ENCODE measurements around the gene BAG5. TPM values are rescaled to one million over a fixed set of nuclear protein-coding genes. Genes with fewer than 3 reads are reported as not detected.

Gene BAG5
- total RNA-seq, 4 donors from 2014 or later: 13.8 to 43.6 (median 33.1) TPM

DNA sequence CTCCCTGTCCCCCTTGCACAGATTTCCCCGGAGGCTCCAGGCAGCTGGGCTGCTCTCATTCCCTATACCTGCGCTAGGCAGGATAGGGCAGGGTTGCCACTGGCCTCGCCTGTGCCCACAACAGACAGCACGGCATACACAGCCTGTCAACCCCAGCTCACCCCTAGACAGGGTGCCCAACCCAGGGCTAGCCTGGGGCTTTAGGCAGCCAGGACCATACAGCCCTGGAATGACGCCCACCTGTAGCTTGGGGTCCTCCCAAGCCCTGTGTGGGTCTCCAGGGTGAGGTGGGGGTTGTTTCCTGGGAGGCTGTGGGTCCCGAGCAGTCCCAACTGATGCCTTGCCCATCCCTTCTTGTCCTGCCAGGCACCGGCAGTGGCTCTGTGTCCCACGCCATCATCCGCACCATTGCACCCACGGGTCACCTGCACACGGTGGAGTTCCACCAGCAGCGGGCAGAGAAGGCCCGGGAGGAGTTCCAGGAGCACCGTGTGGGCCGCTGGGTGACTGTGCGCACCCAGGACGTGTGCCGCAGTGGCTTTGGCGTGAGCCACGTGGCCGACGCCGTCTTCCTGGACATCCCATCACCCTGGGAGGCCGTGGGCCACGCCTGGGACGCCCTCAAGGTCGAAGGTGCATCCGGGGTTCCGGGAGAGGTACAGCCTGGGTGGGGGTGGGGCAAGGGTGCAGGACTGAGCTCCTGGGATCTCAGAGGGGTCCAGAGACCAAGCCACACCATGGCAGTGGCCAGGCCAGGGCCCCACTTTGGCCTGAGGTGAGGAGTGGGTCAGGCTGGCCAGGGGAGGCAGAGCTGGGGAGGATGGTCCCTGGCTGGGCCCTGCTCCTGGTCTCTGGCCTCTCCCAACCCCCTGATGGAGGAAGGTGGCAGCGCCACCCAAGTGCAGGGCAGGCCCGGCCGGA is 30.0 kb downstream of the BAG5 start:
- intact Hi-C loops (cut with DNase I; ENCODE audit: low total_unique reads): no loop called here
- peak in 1 of 2 donors; percentile 22 for DNase-seq
- Histone ChIP-seq H3K36me3 (no peaks in the 10 kb centered on the region), H3K9me3 (no peaks in the 10 kb centered on the region), H3K4me3 (no peak overlapping the region), H3K27ac (peak overlapping the region; percentile 89 to 90), H3K4me1 (peaks cover 0 to 41% of the 10 kb centered on the region in 2 donors), H3K27me3 (no peaks in the 10 kb centered on the region)
- TF ChIP-seq, protein P1, sequence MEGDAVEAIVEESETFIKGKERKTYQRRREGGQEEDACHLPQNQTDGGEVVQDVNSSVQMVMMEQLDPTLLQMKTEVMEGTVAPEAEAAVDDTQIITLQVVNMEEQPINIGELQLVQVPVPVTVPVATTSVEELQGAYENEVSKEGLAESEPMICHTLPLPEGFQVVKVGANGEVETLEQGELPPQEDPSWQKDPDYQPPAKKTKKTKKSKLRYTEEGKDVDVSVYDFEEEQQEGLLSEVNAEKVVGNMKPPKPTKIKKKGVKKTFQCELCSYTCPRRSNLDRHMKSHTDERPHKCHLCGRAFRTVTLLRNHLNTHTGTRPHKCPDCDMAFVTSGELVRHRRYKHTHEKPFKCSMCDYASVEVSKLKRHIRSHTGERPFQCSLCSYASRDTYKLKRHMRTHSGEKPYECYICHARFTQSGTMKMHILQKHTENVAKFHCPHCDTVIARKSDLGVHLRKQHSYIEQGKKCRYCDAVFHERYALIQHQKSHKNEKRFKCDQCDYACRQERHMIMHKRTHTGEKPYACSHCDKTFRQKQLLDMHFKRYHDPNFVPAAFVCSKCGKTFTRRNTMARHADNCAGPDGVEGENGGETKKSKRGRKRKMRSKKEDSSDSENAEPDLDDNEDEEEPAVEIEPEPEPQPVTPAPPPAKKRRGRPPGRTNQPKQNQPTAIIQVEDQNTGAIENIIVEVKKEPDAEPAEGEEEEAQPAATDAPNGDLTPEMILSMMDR (IDR thresholded peaks at IDR 0.05): no peak
- no peak for TF ChIP-seq POLR2A (IDR thresholded peaks at IDR 0.05)

GRCh38 chr14:103531421-103532215 is 30.8 kb downstream of the BAG5 start:
- H3K27ac ChIP-seq: peak overlapping the region in 1 of 2 donors; percentile 89
- TF ChIP-seq, protein P1 (IDR thresholded peaks at IDR 0.05): no peak
- no peak for TF ChIP-seq POLR2A (IDR thresholded peaks at IDR 0.05)
- H3K36me3 ChIP-seq: no peaks in the 10 kb centered on the region
- intact Hi-C loops (cut with DNase I; ENCODE audit: low total_unique reads): no loop called here
- no peak overlapping the region for H3K4me3 ChIP-seq
- no peak for DNase-seq
- H3K9me3 ChIP-seq: no peaks in the 10 kb centered on the region
- H3K27me3 ChIP-seq: no peaks in the 10 kb centered on the region
- H3K4me1 ChIP-seq: peaks cover 0 to 41% of the 10 kb centered on the region in 2 donors

GRCh38 chr14:103530831-103531230 is 31.6 kb downstream of the BAG5 start:
- intact Hi-C loops (cut with DNase I; ENCODE audit: low total_unique reads): no loop called here
- Histone ChIP-seq H3K9me3 (no peaks in the 10 kb centered on the region), H3K4me3 (no peak overlapping the region), H3K27ac (no peak overlapping the region), H3K36me3 (no peaks in the 10 kb centered on the region), H3K27me3 (no peaks in the 10 kb centered on the region), H3K4me1 (peaks cover 0 to 41% of the 10 kb centered on the region in 2 donors)
- DNase-seq: peak in 1 of 2 donors; percentile 19
- no peak for TF ChIP-seq POLR2A (IDR thresholded peaks at IDR 0.05)
- TF ChIP-seq, protein P1 (IDR thresholded peaks at IDR 0.05): no peak

DNA sequence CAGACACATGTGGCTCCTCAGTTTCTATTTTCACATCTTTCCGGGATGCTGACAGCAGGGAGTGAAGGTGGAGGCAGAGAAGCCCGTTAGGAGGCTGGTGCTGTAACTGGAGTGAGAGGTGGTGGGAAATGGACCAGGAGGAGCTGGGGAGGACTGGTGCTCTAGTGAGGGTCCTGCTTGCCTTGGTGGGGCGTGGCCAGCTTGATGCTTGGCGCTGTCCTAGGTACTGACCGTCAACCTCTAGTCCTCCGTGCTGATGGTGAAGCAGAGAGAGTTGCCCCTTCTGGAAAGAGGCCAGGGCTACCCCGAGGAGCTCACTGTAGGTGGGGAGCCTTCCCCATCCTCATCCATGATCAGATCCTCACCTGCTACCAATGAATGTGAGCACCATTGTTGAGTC is 32.1 kb downstream of the BAG5 start:
- peaks cover 0 to 39% of the 10 kb centered on the region in 2 donors for H3K4me1 ChIP-seq

More for the DNA sequence above, 32.1 kb downstream of the BAG5 start:
- H3K36me3 ChIP-seq: no peaks in the 10 kb centered on the region
- DNase-seq: peak in 1 of 2 donors; percentile 37
- no peak overlapping the region for H3K27ac ChIP-seq
- no peak overlapping the region for H3K4me3 ChIP-seq
- H3K27me3 ChIP-seq: no peaks in the 10 kb centered on the region
- no peaks in the 10 kb centered on the region for H3K9me3 ChIP-seq
- intact Hi-C loops (cut with DNase I; ENCODE audit: low total_unique reads): no loop called here
- no peak for TF ChIP-seq POLR2A (IDR thresholded peaks at IDR 0.05)
- TF ChIP-seq, protein P1 (IDR thresholded peaks at IDR 0.05): no peak

Measured in uterus (tissue), 4 donors.